NCI-H2196 treated with DMSO at 0.1 percent for 48 hours (cell line): ENCODE data around the gene PNPLA2.
A peak's percentile ranks its signal among the peaks of the same experiment; 100 is the strongest.

Source experiments
- DNase-seq: peaks from one replicate; lab custom pipeline; 2025; ENCODE audit not compliant: unreplicated experiment; lab: John Stamatoyannopoulos, UW

Gene PNPLA2

GRCh38 chr11:858053-858761 is 39.5 kb downstream of the PNPLA2 start:
- DNase-seq, result no peak

- no peak for DNase-seq
These were observed 40.1 kb downstream of the PNPLA2 start for GRCh38 chr11:858762-859339.

- peak; percentile 81 for DNase-seq
These were observed 40.8 kb downstream of the PNPLA2 start for GRCh38 chr11:859394-860131.

- no peak for DNase-seq
These were observed 41.8 kb downstream of the PNPLA2 start for GRCh38 chr11:860234-861104.

- DNase-seq, result no peak
These were observed 42.4 kb downstream of the PNPLA2 start for GRCh38 chr11:861105-861479.

GRCh38 chr11:862081-862661 is 43.5 kb downstream of the PNPLA2 start:
- no peak for DNase-seq

- no peak for DNase-seq
These were observed 43.9 kb downstream of the PNPLA2 start for GRCh38 chr11:862696-863022.

- no peak for DNase-seq
These were observed 44.6 kb downstream of the PNPLA2 start for GRCh38 chr11:863023-863909.

GRCh38 chr11:863910-864827 is 45.5 kb downstream of the PNPLA2 start:
- no peak for DNase-seq

- DNase-seq, result no peak
These were observed 46.2 kb downstream of the PNPLA2 start for GRCh38 chr11:864898-865297.

- DNase-seq, result no peak
These were observed 47.0 kb downstream of the PNPLA2 start for GRCh38 chr11:865462-866430.

- DNase-seq, result no peak
These were observed 47.8 kb downstream of the PNPLA2 start for GRCh38 chr11:866481-866880.

- no peak for DNase-seq
These were observed 49.2 kb downstream of the PNPLA2 start for GRCh38 chr11:867856-868358.

GRCh38 chr11:868394-868793 is 49.7 kb downstream of the PNPLA2 start:
- no peak for DNase-seq

GRCh38 chr11:868802-869201 is 50.1 kb downstream of the PNPLA2 start:
- no peak for DNase-seq

GRCh38 chr11:869399-870126 is 50.8 kb downstream of the PNPLA2 start:
- no peak for DNase-seq

GRCh38 chr11:870127-870413 is 51.4 kb downstream of the PNPLA2 start:
- DNase-seq, result no peak
